Measurements from ENCODE around the gene CRISPLD2. TPM values are rescaled to one million over a fixed set of nuclear protein-coding genes. Genes with fewer than 3 reads are reported as not detected.
A peak's percentile ranks its signal among the peaks of the same experiment; 100 is the strongest.

Gene CRISPLD2
- total RNA-seq, 2 experiments from 2014 or later, result 0.47 to 0.99 TPM

DNA sequence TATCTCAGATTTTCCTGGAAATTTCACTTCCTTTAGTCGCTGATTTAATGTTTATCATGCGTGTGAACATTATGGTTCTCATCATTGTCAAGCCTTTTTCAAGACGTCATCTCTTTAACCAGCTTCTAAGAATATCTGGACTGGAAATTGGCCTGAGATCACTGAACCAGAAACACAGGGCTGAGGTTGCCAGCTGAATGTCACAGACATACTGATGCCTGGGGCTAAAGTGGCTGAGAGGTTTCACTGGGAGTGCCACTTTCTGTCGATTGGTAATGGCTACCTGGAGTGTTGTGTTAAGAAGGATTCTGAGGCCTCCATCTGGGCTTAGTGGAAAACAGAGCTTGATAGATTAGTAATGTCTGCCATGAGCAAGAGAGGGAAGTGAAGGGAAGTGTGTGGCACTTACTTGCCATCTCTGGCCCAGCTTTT, 54.2 kb downstream of the CRISPLD2 start:
- Histone ChIP-seq H3K27ac (ENCODE audit: low read depth, low read length, poor library complexity, severe bottlenecking) (peak overlapping the region; percentile 82), H3K36me3 (ENCODE audit: insufficient read depth, low read length) (no peaks in the 10 kb centered on the region; the same call in 1 of the 2 replicates), H3K9me2 (ENCODE audit: insufficient read depth, low read length) (no peaks in the 10 kb centered on the region), H3K4me3 (ENCODE audit: low read depth, low read length, poor library complexity, severe bottlenecking) (peak overlapping the region; percentile 20), H3K4me1 (ENCODE audit: insufficient read depth, low read length, poor library complexity, severe bottlenecking) (peaks cover 60% of the 10 kb centered on the region), H3K9me3 (ENCODE audit: low read length) (no peaks in the 10 kb centered on the region), H3K4me2 (ENCODE audit: low read length) (peak overlapping the region; percentile 25), H3K79me2 (ENCODE audit: insufficient read depth, low read depth, low read length) (no peaks in the 10 kb centered on the region), H4K20me1 (ENCODE audit: insufficient read depth, low read length) (no peaks in the 10 kb centered on the region), H2AFZ (ENCODE audit: low read length) (peak overlapping the region; percentile 2; the same call in 1 of the 2 replicates)
- CTCF ChIA-PET (ENCODE audit: unreplicated experiment), result interaction anchor here (1.7 kb wide), 1 partner anchor 9 kb away, joined by 9 read pairs; no protein-coding TSS in a partner anchor
- intact Hi-C loops (cut with micrococcal nuclease; ENCODE audit: unreplicated experiment), result loop anchor here (5.0 kb wide), 1 partner anchor 78 kb away; no protein-coding TSS in a partner anchor
- TF ChIP-seq, protein P1, sequence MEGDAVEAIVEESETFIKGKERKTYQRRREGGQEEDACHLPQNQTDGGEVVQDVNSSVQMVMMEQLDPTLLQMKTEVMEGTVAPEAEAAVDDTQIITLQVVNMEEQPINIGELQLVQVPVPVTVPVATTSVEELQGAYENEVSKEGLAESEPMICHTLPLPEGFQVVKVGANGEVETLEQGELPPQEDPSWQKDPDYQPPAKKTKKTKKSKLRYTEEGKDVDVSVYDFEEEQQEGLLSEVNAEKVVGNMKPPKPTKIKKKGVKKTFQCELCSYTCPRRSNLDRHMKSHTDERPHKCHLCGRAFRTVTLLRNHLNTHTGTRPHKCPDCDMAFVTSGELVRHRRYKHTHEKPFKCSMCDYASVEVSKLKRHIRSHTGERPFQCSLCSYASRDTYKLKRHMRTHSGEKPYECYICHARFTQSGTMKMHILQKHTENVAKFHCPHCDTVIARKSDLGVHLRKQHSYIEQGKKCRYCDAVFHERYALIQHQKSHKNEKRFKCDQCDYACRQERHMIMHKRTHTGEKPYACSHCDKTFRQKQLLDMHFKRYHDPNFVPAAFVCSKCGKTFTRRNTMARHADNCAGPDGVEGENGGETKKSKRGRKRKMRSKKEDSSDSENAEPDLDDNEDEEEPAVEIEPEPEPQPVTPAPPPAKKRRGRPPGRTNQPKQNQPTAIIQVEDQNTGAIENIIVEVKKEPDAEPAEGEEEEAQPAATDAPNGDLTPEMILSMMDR (conservative IDR thresholded peaks at IDR 0.05; ENCODE audit: low read length), result no peak
- no peak for TF ChIP-seq EZH2phosphoT487 (IDR thresholded peaks at IDR 0.05; ENCODE audit: borderline replicate concordance, low read depth, low read length)
- BruUV-seq (replicated peaks), result no TSS peak
- POLR2A ChIA-PET, result interaction anchor here (0.6 to 2.3 kb wide), 12 partner anchors 10 to 144 kb away, joined by 3 to 44 read pairs (median 5); no protein-coding TSS in a partner anchor
- peak; percentile 55 for DNase-seq (ENCODE audit: low spot score)

DNA sequence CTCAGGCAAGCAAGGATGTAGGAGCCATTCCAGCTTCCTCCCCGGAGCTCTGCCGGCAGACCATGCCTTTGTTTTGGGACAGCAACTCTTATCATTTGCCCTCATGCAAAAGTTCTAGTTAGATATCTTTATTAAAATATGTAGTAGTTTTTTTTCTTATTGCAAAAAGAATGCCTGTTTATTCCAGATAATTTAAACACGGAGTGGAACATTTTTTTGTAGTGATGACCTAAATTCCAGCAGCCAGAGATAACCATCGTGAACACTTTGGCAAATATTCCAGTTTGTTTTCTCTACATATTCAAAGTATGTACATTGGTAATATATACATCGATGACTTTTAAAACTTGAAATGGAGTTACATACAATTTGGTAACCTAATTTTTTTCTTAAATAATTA, 54.8 kb downstream of the CRISPLD2 start:
- POLR2A ChIA-PET, result interaction anchor here (0.8 to 2.9 kb wide), 6 partner anchors 10 to 93 kb away, joined by 3 to 44 read pairs (median 6); no protein-coding TSS in a partner anchor

More for the DNA sequence above, 54.8 kb downstream of the CRISPLD2 start:
- H3K79me2 ChIP-seq (ENCODE audit: insufficient read depth, low read depth, low read length), result no peaks in the 10 kb centered on the region
- H3K9me3 ChIP-seq (ENCODE audit: low read length), result no peaks in the 10 kb centered on the region
- H3K9me2 ChIP-seq (ENCODE audit: insufficient read depth, low read length), result no peaks in the 10 kb centered on the region
- no peak overlapping the region for H3K4me3 ChIP-seq (ENCODE audit: low read depth, low read length, poor library complexity, severe bottlenecking)
- peak overlapping the region; percentile 82 for H3K27ac ChIP-seq (ENCODE audit: low read depth, low read length, poor library complexity, severe bottlenecking)
- TF ChIP-seq EZH2phosphoT487 (IDR thresholded peaks at IDR 0.05; ENCODE audit: borderline replicate concordance, low read depth, low read length), result no peak
- TF ChIP-seq, protein P1 (conservative IDR thresholded peaks at IDR 0.05; ENCODE audit: low read length), result no peak
- DNase-seq (ENCODE audit: low spot score), result no peak
- CTCF ChIA-PET (ENCODE audit: unreplicated experiment), result interaction anchor here (1.7 kb wide), 1 partner anchor 9 kb away, joined by 9 read pairs; no protein-coding TSS in a partner anchor
- peaks cover 60% of the 10 kb centered on the region for H3K4me1 ChIP-seq (ENCODE audit: insufficient read depth, low read length, poor library complexity, severe bottlenecking)
- H4K20me1 ChIP-seq (ENCODE audit: insufficient read depth, low read length), result no peaks in the 10 kb centered on the region
- H3K36me3 ChIP-seq (ENCODE audit: insufficient read depth, low read length), result no peaks in the 10 kb centered on the region; the same call in 1 of the 2 replicates
- BruUV-seq (replicated peaks), result no TSS peak
- no peak overlapping the region for H2AFZ ChIP-seq (ENCODE audit: low read length)
- H3K4me2 ChIP-seq (ENCODE audit: low read length), result no peak overlapping the region
- intact Hi-C loops (cut with micrococcal nuclease; ENCODE audit: unreplicated experiment), result loop anchor here (5.0 kb wide), 1 partner anchor 78 kb away; no protein-coding TSS in a partner anchor

All from OCI-LY7 (cell line).